ENCODE data around the gene SLC25A42. TPM values are rescaled to one million over a fixed set of nuclear protein-coding genes. Genes with fewer than 3 reads are reported as not detected.
"Not testable (repeated sequence)": the region's sequence is repeated elsewhere in the genome, so short reads cannot be mapped to it uniquely, and the experiment has no call there.

The SLC25A42 gene
- total and polyA plus RNA-seq, 2 experiments from 2014 or later: 13.8 to 23.2 TPM

DNA sequence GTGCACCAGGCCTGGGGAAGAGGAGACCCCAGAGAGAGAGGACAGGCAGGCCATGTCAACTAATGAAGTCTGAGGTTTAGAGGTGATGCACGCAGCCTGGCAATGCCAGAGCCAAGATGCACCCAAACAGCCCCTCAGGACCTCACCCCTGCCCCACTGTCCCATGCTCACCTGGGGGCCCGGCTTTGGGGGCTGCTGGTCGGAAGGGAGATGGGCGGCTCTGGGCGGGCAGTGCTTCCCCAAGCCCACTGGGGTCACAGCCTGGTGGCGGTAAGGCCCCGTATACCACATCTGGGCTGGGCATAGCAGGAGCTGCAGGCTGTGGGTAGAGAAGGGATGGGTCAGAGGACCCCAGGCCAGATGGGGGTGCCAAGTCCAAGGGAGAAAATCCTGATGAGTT is 83.1 kb downstream of the SLC25A42 start:
- H3K9me3 ChIP-seq (ENCODE audit: low read depth): no peaks in the 10 kb centered on the region
- H3K36me3 ChIP-seq (replicated peaks; ENCODE audit: insufficient read depth, low read depth): no peaks in the 10 kb centered on the region
- H2AFZ ChIP-seq: no peak overlapping the region
- no peak overlapping the region for H3K27ac ChIP-seq
- TF ChIP-seq EZH2 (IDR thresholded peaks at IDR 0.05; ENCODE audit: borderline replicate concordance) (no peak), EZH2phosphoT487 (IDR thresholded peaks at IDR 0.05; ENCODE audit: low read depth, severe bottlenecking, unreplicated experiment) (no peak)
- TF ChIP-seq, protein P1, sequence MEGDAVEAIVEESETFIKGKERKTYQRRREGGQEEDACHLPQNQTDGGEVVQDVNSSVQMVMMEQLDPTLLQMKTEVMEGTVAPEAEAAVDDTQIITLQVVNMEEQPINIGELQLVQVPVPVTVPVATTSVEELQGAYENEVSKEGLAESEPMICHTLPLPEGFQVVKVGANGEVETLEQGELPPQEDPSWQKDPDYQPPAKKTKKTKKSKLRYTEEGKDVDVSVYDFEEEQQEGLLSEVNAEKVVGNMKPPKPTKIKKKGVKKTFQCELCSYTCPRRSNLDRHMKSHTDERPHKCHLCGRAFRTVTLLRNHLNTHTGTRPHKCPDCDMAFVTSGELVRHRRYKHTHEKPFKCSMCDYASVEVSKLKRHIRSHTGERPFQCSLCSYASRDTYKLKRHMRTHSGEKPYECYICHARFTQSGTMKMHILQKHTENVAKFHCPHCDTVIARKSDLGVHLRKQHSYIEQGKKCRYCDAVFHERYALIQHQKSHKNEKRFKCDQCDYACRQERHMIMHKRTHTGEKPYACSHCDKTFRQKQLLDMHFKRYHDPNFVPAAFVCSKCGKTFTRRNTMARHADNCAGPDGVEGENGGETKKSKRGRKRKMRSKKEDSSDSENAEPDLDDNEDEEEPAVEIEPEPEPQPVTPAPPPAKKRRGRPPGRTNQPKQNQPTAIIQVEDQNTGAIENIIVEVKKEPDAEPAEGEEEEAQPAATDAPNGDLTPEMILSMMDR (IDR thresholded peaks at IDR 0.05; ENCODE audit: poor library complexity): no peak
- H3K4me3 ChIP-seq: no peak overlapping the region
- no peaks in the 10 kb centered on the region for H3K4me1 ChIP-seq (ENCODE audit: insufficient read depth)
- no peak for DNase-seq (ENCODE audit: low spot score)
- 92% methylated on average over 7 of the region's 7 CpGs for WGBS (ENCODE audit: low lambda C conversion rate, missing lambda C conversion rate)
- no peaks in the 10 kb centered on the region for H4K20me1 ChIP-seq (ENCODE audit: insufficient read depth, poor library complexity, severe bottlenecking)
- no peaks in the 10 kb centered on the region for H3K9me2 ChIP-seq (replicated peaks; ENCODE audit: insufficient read depth)
- no peaks in the 10 kb centered on the region for H3K27me3 ChIP-seq
- H3K4me2 ChIP-seq: no peak overlapping the region
- no peaks in the 10 kb centered on the region for H3K79me2 ChIP-seq

DNA sequence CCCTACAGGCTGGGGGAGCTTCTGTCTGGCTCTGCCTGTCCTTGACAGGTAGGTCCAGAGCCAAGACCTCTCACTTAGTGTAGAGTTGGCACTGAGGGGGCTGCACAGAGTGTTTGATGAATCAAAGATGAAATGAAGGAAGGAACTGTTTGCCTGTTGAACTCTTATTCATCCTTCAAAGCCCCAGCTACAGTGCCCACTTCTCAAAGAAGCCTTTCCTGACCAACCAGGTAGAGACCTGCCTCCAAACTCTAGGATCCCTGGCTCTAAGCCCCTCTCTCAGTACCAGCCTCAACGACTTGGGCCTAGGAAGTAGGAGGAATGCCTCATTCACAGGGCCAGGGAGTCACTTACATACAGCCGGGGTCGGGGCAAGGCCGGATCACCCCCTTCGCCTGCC is 83.5 kb downstream of the SLC25A42 start:
- Histone ChIP-seq H3K36me3 (replicated peaks; ENCODE audit: insufficient read depth, low read depth) (no peaks in the 10 kb centered on the region), H2AFZ (no peak overlapping the region), H3K27me3 (no peaks in the 10 kb centered on the region), H3K9me3 (ENCODE audit: low read depth) (no peaks in the 10 kb centered on the region), H3K4me3 (no peak overlapping the region), H3K9me2 (replicated peaks; ENCODE audit: insufficient read depth) (no peaks in the 10 kb centered on the region), H3K27ac (no peak overlapping the region), H3K4me1 (ENCODE audit: insufficient read depth) (no peaks in the 10 kb centered on the region), H4K20me1 (ENCODE audit: insufficient read depth, poor library complexity, severe bottlenecking) (no peaks in the 10 kb centered on the region), H3K79me2 (no peaks in the 10 kb centered on the region), H3K4me2 (no peak overlapping the region)
- DNase-seq (ENCODE audit: low spot score): no peak
- WGBS (ENCODE audit: low lambda C conversion rate, missing lambda C conversion rate): 92% methylated on average over 5 of the region's 5 CpGs
- no peak for TF ChIP-seq EZH2 (IDR thresholded peaks at IDR 0.05; ENCODE audit: borderline replicate concordance)
- no peak for TF ChIP-seq EZH2phosphoT487 (IDR thresholded peaks at IDR 0.05; ENCODE audit: low read depth, severe bottlenecking, unreplicated experiment)
- TF ChIP-seq, protein P1 (IDR thresholded peaks at IDR 0.05; ENCODE audit: poor library complexity): no peak

DNA sequence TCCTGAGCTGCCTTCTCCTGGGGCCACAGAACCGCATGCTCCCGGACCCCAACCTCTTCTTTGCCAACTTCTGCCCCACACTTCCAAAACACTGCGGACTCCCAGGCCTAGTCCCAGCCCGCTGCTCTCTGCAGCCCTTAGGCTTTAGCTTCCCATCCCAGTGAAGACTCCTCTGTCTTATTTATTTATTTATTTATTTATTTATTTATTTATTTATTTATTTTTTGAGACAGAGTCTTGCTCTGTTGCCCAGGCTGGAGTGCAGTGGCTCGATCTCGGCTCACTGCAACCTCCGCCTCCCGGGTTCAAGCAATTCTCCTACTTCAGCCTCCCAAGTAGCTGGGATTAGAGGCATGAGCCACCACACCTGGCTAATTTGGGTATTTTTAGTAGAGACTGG is 84.7 kb downstream of the SLC25A42 start:
- not testable (repeated sequence) for H3K4me3 ChIP-seq; H3K36me3 ChIP-seq (replicated peaks; ENCODE audit: insufficient read depth, low read depth); DNase-seq (ENCODE audit: low spot score); H4K20me1 ChIP-seq (ENCODE audit: insufficient read depth, poor library complexity, severe bottlenecking); H3K4me1 ChIP-seq (ENCODE audit: insufficient read depth); H3K27ac ChIP-seq; H3K9me2 ChIP-seq (replicated peaks; ENCODE audit: insufficient read depth); H3K4me2 ChIP-seq; H2AFZ ChIP-seq; H3K79me2 ChIP-seq; H3K27me3 ChIP-seq; H3K9me3 ChIP-seq (ENCODE audit: low read depth)
- WGBS (ENCODE audit: low lambda C conversion rate, missing lambda C conversion rate): 94% methylated on average over 8 of the region's 8 CpGs

DNA sequence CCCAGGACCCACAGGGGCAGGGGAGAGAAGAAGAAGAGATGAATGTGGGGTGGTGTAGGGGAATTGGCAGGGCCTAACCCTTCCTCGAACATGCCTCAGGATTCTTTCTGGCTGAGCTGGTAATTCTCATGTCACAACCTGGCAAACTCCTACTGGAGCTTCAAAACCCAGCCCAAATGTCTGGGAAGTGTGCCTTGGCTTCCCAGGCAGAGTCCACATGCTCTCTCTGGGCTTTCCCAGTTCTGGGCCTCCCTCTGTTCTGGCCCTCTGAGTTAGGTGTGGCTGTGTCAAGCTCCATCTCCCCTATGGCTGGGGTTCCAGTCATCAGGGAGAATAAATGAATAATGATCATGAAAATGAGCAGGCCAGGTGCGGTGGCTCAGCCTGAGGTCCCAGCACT is 85.6 kb downstream of the SLC25A42 start:
- H3K9me3 ChIP-seq (ENCODE audit: low read depth): no peaks in the 10 kb centered on the region
- no peak for DNase-seq (ENCODE audit: low spot score)
- H4K20me1 ChIP-seq (ENCODE audit: insufficient read depth, poor library complexity, severe bottlenecking): no peaks in the 10 kb centered on the region
- WGBS (ENCODE audit: low lambda C conversion rate, missing lambda C conversion rate): 86% methylated on average over 2 of the region's 2 CpGs
- H3K9me2 ChIP-seq (replicated peaks; ENCODE audit: insufficient read depth): no peaks in the 10 kb centered on the region
- H3K4me2 ChIP-seq: no peak overlapping the region
- no peak for TF ChIP-seq EZH2phosphoT487 (IDR thresholded peaks at IDR 0.05; ENCODE audit: low read depth, severe bottlenecking, unreplicated experiment)
- TF ChIP-seq, protein P1 (IDR thresholded peaks at IDR 0.05; ENCODE audit: poor library complexity): no peak
- no peak for TF ChIP-seq EZH2 (IDR thresholded peaks at IDR 0.05; ENCODE audit: borderline replicate concordance)
- H3K4me1 ChIP-seq (ENCODE audit: insufficient read depth): no peaks in the 10 kb centered on the region
- no peak overlapping the region for H2AFZ ChIP-seq
- no peaks in the 10 kb centered on the region for H3K27me3 ChIP-seq
- no peak overlapping the region for H3K4me3 ChIP-seq
- no peaks in the 10 kb centered on the region for H3K36me3 ChIP-seq (replicated peaks; ENCODE audit: insufficient read depth, low read depth)
- H3K27ac ChIP-seq: no peak overlapping the region
- no peaks in the 10 kb centered on the region for H3K79me2 ChIP-seq
